Cerebellar nuclear complex (tissue), 1 donor: Measurements from ENCODE around the gene BNIP2.
"Not testable (repeated sequence)": the region's sequence is repeated elsewhere in the genome, so short reads cannot be mapped to it uniquely, and the experiment has no call there.

Source experiments
- DNase-seq, 2 experiments: peaks; one replicate each; lab custom pipeline; 2025; lab: John Stamatoyannopoulos, UW

Gene BNIP2

DNA sequence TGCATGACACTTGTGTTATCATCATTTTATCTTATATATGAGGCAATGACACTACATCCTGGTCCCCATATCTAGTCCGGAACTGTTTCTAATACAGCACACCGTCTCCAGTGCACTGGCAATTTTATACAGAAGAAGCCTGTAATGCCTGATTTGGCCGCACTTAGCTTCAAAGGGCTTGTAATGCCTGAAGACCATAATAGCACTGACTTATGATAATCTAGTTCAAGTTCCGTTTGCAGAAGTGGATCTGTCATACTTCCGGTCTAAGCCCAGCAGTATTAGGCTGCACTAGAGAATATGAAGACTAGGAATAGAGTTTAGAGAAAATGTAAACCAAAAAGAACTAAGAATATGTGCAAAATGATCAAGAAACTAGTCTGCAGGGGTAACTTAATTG is 1.3 kb downstream of the BNIP2 start:
- DNase-seq: no peak

DNA sequence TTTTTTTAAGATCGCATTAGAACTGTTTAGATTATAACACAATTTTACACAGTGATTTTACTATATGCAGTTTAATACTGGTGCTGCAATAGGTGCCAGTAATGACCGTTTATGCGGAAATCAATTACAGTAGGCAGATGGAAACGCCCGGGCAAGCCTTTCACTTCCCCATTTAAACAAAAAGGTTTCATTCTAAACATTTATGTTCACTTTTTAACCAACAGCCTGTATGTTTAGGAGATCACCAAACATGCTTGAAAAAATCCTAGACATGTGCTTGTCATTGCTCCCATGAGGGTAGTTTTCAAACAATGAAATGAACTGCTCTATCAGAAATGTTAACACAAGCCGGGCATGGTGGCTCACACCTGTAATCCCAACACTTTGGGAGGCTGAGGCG is 2.7 kb downstream of the BNIP2 start:
- DNase-seq: no peak

DNA sequence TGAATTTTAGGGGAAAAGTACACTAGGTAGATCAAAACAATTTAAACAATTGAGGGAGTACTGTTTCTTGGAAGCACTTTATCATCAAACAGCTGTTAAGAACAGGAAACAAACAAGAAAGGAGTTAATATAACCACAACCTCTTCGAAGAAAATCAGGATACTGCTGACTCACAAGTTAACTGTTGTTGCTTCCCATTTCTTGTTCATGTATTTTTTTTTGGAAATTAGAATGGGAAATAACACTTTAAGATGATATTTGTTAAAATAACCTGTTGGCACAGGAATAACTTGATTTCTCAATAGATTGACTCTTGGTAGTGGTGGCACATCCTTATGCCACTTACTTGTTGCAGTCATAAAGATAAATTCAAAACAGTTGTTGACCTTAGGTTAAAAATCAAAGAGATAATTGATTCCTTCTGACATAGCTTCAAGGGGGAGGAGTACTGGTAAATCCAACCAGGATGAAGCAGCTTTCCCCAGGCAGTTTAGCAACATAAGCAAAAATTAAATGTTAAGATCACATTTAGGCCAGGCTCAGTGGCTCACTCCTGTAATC is 3.3 kb downstream of the BNIP2 start:
- DNase-seq: no peak

DNA sequence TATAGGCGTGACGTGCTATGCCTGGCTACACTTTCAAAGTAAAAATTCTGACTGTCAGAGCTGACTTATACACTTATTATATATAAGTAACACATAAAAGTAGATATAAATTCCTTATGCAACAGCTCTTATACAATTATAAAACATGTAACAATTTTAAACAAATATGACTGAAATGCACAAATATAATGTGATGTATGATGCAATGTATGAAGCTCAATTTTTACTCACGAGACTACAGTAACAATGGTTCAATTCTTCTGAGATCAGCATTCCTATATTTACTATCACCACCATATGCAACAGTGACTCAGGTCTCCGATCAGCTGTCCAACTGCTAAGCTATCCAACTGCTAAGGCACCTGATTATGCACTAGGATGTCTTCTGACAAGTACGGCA is 8.2 kb downstream of the BNIP2 start:
- DNase-seq: no peak

DNA sequence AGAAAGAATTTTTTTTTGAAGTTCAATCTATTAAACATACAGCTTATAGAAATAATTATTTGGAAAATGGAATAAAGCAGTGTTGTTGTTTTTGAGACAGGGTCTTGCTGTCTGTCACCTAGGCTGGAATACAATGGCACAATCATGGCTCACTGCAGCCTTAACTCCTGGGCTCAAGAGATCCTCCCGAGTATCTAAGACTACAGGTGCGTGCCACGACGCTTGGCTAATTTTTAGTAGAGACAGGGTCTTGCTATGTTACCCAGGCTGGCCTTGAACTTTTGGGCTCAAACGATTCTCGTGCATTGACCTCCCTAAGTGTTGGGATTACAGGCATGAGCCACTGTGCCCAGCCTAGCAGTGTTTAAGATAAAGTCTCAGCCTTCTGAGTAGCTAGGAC is 8.8 kb downstream of the BNIP2 start:
- no peak for DNase-seq

DNA sequence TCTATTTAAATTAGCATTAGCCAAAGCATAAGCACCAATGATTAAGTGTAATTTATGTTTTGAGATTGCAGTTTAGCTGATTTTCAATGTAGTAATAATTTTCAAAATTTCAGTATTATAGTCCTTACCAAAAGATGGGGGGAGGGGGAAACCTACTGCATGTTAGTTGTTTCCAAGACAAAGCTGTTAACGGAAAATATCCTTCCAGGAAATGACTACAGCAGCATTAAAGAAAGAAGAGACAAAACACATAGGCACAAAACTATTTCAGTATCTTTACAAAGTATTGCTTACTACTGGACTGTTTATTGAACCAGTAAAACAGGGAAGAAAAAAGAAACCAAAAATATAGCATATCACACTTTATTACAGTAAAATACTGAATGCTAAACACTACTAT is 10.5 kb downstream of the BNIP2 start:
- no peak for DNase-seq

DNA sequence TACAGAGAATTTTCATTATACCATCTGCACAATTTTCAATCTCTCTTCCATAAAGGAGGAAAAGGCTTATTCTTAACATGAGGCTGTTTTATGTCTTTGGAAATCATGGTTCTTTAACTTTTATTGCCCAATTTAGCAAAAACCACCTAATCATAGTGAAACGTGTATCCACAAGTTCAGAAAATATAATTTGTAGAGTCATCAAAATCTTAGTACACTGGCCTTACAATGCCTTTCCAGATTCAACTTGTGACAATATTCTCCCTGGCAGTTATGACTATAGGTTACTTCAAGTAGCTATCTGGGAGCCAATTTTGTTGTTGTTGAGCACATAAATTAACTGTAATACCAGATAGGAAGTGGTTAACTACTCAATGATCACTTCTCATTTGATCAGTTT is 10.9 kb downstream of the BNIP2 start:
- no peak for DNase-seq

DNA sequence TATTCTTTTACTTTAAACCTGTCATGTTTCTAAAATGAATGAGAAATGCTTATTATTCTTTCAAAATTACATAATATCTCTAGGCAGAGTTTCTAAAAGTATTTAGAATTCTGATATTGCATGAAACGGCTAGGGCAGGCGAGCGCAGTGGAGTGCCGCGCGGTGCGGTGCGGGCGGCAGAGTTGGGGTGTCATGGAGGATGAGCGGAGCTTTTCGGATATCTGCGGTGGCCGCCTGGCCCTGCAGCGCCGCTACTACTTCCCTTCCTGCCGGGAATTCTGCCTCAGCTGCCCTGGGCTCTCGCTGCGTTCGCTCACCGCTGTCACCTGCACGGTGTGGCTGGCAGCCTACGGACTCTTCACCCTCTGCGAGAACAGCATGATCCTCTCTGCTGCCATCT is 12.6 kb downstream of the BNIP2 start:
- no peak for DNase-seq

DNA sequence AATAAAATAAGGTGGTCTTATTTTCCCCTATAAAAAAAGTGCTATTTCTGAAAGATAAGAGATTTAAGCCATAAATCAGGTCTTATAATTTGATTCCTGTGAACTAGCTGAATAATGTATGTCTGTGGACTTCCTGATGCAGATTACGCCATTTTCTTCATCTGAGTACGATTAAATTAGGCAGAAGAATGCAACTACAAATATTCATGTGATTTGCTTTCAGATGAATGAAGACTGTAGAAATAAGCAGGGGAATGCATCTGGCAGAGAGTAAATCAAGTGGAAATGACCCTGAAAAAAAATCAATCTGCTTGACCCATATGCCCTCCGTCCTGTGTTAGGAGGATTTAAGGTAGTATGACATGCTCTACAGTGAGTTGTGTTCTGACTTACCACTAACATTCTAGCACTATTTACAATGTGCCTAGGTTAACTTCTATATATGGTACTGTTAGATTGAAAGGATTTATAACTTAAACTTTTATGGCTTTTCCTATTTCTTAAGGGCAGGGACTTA is 14.7 kb downstream of the BNIP2 start:
- no peak for DNase-seq

DNA sequence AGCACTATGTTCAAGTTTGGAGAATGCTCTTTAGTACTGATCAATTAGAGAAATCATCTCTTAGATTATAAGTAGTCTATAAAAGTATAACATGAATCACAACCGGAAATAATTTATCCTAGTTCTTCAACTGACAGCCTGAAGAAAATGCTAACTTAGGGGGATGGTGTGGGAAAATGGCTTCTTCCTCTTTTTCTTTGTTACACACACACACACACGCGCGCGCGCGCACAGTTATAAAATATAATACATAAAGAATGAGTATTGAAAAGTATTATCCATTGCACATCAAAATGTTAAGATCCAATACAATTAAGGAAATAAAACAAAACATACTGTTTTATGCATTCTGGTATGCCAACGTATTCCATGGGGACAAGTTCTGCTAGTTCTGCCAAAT is 20.6 kb downstream of the BNIP2 start:
- DNase-seq: no peak

DNA sequence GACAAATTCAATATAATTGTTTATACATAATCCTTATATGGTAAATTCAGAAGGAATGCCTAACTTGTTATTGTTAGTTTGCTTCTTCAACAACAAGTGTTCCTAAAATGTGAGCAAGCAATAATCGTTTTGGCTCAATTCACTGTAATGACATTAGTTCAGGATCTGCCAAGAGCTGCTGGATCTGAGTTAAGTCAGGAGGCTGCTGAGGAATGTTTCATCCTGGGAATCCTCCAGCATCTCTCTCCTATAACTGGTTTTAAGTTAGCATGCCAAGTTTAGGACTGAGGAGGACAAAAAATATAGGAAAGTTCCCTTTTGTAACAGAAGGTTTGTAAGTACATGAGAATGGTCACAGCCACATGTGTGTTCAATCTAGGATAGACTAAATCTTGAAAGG is 26.9 kb downstream of the BNIP2 start:
- DNase-seq: no peak

DNA sequence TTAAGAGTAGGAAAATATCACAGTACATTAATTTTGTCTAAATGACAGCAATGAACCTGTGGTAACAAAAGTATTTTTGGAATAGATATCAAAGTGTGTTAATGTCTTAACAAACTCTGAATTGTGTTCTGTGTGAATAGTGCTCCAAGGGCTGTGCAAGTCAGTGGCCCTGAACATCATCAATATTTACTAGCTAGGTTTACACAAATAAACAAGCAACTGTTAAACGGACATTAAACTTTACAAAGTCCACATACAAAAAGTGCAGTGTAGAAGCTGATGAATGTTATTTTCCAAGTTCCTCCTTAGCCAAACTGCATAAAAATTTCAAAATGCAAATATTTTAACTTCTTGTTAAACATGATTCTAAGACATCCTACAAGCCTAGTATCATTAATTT is 29.8 kb downstream of the BNIP2 start:
- no peak for DNase-seq

DNA sequence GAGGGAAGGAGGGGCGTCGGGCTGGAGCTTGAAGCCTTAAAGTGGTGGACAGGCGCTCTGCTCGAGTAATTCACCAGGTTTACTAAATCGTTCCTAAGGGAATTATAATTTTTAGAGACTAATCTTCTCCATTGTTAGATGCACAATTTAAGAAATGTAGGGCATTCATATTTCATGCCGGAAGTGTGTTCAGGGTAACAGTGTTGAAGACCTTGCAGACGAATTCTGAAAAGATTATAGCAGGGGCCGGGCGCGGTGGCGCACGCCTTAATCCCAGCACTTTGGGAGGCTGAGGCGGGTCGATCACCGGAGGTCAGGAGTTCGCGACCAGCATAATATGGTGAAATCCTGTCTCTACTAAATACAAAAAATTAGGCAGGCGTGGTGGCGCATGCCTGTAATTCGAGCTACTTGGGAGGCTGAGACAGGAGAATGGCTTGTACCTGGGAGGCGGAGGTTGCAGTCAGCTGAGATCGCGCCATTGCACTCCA is 31.4 kb downstream of the BNIP2 start:
- DNase-seq: no peak

DNA sequence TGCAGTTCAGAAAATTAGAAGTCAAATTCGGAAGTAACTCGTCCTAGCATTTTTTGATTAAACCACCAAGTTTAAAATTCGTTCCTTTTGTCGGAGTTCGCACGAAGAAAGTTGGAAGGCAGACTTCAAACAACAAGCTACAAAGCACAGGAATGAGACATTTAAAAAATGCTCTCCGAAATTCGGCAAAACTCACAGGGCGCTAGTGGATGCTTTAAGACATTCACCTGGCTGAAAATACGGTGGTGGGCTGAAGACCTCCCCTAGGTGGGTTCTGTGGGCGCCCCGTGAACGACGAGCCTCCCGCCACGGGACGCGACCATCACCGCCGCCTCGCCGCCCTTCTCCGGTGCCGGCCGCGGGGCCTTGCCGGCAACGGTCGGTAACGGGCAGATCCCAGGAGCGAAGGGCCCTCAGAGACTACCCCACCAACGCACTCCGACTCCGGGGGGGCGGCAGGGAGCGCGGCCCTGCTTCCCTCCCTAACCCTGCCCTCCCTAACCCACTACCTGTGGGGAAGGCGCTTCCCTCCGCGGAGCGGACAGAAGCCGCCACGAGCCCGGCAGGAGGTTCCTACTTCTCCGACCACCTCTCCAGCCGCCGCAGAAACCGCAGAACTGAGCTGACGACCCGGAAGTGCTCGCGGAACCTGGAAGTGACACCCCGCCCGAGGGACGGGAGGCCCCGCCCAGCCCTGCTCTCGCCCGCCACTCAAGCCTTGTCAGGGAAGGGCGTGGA is 32.1 kb downstream of the BNIP2 start, which contains the start of gene GTF2A2:
GTF2A2 (minus strand) TSS at position 619 of the 738 bp plus-strand sequence. CDS start 5,238 bp downstream, outside the sequence.
- peak; percentile 52 to 87 for DNase-seq

DNA sequence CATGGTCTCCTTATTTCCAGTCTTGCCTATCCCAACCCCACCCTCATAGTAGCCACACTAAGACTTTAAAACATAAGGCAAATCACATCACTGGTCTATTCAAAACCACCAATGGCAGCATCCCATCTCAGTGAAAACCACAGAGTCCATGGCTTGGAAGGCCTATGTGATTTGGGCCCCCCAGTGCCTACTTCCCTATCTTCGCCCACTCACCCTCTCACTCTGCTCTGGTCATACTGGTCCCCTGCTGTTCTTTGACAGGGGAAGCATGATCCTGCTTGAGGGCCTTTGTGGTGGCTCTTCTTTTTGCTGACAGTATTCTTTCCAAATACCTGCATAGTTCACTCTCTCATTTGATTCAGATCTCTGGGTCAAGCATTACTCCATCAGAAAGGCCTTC is 35.1 kb downstream of the BNIP2 start:
- DNase-seq: no peak

DNA sequence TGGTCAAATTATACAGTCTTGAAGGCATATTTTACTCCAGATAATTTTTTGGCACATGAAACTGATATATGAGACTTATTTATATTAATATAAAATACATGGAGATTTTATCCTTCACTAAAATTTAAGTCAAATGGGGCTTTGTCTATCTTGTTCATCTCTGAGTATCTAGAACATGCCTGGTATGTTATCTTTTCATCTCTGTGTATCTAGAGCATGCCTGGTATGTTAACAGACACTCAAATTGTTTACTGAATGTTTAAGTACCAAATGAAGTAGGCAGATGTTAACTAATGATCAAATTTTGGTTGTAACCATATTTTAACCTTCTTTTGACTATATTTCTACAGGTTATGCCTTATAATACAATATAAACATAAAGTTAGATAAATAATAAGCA is 39.5 kb downstream of the BNIP2 start:
- DNase-seq: no peak

DNA sequence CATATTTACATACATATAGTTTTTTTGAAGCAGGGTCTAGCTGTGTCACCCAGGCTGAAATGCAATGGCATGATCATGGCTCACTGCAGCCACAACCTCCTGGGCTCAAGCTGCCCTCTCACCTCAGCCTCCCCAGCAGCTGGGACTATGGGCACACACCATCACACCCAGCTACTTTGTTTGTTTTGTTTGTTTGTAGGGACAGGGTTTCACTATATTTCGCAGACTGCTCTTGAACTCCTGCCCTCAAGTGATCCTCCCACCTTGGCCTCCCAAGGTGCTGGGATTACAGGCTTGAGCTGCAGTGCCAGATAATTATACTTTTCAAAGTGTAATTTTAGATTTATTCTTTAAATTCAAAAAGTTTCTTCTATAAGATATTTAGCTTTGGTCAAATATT is 42.0 kb downstream of the BNIP2 start:
- DNase-seq: no peak

DNA sequence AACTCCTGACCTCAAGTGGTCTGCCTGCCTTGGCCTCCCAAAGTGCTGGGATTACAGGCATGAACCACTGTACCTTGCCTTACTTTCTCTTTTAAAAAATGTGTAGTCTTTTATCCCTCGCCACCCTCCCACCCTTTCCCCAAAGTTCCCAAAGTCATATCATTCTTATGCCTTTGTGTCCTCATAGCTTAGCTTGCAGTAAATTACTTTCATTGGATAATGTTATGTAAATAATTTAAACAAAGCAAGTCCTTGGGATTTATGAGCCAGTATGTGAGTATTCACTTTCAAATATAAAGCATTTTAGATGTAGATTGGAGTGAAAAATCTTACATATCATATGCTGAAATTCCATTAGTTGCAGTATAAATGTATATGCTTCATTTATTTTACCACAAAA is 42.8 kb downstream of the BNIP2 start:
- DNase-seq: no peak

DNA sequence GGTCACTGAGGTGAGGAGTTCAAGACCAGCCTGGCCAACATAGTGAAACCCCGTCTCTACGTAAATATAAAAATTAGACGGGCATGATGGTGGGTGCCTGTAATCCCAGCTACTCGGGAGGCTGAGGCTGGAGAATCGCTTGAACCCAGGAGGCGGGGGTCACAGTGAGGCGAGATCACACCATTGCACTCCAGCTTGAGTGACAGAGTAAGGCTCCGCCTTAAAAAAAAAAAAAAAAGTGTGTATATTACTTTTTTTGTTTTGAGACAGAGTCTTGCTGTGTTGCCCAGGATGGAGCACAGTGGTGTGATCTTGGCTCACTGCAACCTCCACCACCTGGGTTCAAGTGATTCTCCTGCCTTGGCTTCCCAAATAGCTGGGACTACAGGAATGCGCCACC is 43.3 kb downstream of the BNIP2 start:
- not testable (repeated sequence) for DNase-seq

DNA sequence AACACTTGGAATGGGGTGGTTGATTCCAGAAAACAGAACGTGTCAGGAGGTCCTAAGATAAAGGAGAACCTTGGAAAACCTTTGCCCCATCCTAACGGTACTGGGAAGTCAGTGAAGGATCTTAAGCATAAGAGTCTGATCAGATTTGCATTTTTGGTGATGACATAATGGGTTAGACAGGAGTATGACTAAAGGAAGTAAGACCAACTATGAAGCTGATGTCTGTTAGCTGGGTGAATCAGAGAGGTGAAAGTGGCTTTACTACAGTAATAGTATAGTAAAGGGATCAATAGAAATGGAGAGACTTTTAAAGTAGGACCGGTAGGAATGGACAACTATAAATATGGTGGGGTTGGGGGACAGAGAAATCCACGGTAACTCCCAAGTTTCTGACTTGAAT is 44.4 kb downstream of the BNIP2 start:
- DNase-seq: no peak

DNA sequence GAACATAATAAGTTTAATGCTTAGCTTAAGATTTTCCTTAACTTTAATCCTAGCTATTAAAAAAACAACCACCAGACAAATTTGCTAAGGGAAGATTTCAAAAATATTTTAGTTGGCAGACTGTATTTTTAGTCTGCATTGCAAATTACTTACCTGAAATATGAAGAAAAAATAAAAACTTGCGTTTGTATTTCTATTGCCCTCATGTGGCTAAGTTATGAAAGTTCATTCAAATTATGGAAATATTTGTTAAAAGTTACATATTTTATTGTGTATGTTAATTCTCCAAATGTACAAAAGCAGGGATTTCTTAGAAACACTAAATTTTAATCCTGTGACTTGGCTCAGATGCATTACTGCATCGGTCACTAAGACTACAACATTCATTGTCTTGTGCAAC is 46.8 kb downstream of the BNIP2 start:
- no peak for DNase-seq

DNA sequence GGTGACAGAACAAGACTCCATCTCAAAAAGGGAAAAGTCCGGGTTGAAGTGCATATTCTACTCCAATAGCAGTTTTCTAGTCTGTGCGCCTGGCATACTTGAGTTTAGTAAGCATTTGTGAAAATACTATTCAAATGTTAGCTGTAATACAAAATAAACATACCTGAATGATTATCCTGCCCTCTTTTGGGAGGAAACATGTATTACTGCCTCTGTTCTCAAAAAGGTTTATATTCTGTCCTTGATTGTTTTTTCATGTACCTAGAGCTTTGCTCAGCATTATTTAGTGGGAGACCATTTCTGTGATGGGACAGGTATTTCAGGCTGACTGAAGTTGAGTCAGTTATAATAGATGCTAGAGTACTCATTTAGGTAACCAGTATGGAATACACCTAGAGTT is 51.6 kb downstream of the BNIP2 start:
- DNase-seq: not testable (repeated sequence)

DNA sequence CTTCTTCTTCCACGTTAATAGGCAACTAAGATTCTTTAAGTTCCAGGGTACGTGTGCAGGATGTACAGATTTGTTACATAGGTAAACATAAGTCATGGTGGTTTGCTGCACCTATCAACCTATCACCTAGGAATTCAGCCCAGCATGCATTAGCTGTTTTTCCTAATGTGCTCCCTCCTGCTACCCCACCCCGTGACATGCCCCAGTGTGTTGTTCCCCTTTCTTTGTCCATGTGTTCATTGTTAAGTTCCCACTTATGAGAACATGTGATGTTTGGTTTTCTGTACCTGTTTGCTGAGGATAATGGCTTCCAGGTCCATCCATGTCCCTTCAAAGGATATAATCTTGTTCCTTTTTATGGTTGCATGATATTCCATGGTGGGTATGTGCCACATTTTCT is 52.9 kb downstream of the BNIP2 start:
- DNase-seq: no peak

DNA sequence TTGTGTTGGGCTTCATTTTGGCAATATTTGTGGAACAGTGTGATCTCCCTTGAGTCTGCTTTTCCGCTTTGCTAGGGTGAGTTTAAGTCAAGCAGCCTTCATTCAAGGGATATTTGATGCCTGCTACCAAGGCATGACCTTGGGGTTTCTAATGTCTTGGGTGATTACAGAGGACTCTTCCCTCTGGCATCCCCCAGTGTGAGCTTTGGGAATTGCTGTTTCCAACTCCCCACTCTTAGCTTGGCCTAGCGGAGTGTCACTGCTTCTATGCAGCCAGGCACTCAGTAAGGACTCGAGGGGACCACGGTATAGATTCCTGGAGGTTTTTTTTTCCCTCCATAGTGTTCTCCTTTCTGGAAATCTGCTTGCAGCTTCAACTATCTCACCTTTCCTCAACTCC is 56.4 kb downstream of the BNIP2 start:
- DNase-seq: no peak
